ENCODE measurements around the gene NATD1. TPM values are rescaled to one million over a fixed set of nuclear protein-coding genes. Genes with fewer than 3 reads are reported as not detected.

Gene NATD1
- total and polyA plus RNA-seq, 2 of the 8 experiments (the other 6 are each of a cell fraction or from before 2014, with no cell fraction given) = 5.4 to 8.4 TPM

DNA sequence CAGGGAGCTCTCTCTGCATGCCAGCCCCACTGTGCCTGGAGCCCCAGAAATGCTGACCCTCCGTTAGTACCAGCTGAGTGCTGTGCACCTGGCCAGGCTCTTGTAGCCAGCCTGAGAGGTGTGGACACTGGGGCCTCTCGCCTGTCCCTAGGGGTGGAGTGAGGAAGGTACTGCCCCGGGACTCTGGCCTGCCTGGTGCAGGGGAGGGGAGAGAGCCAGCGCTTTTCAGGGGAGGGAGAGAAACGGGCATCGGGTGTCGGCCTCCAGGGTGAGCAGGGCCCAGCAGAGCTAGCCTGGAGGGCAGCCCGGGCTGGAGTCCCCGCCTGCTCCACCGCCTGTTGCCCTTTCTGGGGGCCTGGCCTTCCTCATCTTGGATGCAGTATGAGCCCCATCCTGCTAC is 44.4 kb upstream of the NATD1 start:
- H3K27me3 ChIP-seq (replicated peaks in 1 of 4; ENCODE audit: control insufficient read depth in 3 of 4, extremely low read depth in 1 of 4, insufficient read depth in 3 of 4, low read length in 3 of 4) = no peaks in the 10 kb centered on the region
- no peak overlapping the region for H2BK12ac ChIP-seq (ENCODE audit: low read depth, low read length)
- no peak overlapping the region for H2AFZ ChIP-seq (ENCODE audit: low read length)
- H3K27ac ChIP-seq (ENCODE audit: low read depth, low read length) = no peak overlapping the region; the same call in 1 of the 2 replicates
- H2BK20ac ChIP-seq (ENCODE audit: low read length) = no peak overlapping the region
- H3K4me2 ChIP-seq (ENCODE audit: insufficient read depth in 1 of 2, low read depth in 2 of 2, low read length in 2 of 2) = no peak overlapping the region
- DNase-seq (ENCODE audit: low read depth in 1 of 2, low spot score in 2 of 2) (no peak), FAIRE-seq (no peak)
- H2BK15ac ChIP-seq (ENCODE audit: low read length) = no peak overlapping the region
- no peak overlapping the region for H3K23ac ChIP-seq (ENCODE audit: insufficient read length)
- ChIA-PET CTCF (ENCODE audit: partially characterized antibody) (interaction anchor here (0.6 to 1.4 kb wide), 3 partner anchors 8 to 950 kb away, joined by 3 to 5 read pairs (median 3); no protein-coding TSS in a partner anchor), POLR2A (ENCODE audit: partially characterized antibody) (interaction anchor here (0.6 to 0.8 kb wide), 2 partner anchors 12 to 163 kb away, joined by 3 read pairs; no protein-coding TSS in a partner anchor)
- H3K9me3 ChIP-seq (ENCODE audit: insufficient read depth in 2 of 2, low read depth in 1 of 2, low read length in 1 of 2) = peaks cover 36 to 86% of the 10 kb centered on the region in 2 experiments
- no peak overlapping the region for H3K9ac ChIP-seq (replicated peaks in 1 of 4; ENCODE audit: extremely low read depth in 1 of 4, low read depth in 3 of 4, low read length in 3 of 4)
- H2AK5ac ChIP-seq (ENCODE audit: low read depth, low read length) = no peak overlapping the region
- H3K18ac ChIP-seq (ENCODE audit: extremely low read depth, low read length) = no peak overlapping the region
- H4K20me1 ChIP-seq (replicated peaks in 1 of 2; ENCODE audit: control insufficient read depth in 1 of 2, insufficient read depth in 2 of 2, low read length in 2 of 2) = peaks cover 0 to 4% of the 10 kb centered on the region in 2 experiments
- H3K4me1 ChIP-seq (replicated peaks in 1 of 4; ENCODE audit: control insufficient read depth in 3 of 4, insufficient read depth in 4 of 4, low read length in 3 of 4) = no peaks in the 10 kb centered on the region
- 78% methylated on average over 10 of the region's 10 CpGs; no CpG with 5 or more reads in 1 of the 2 experiments for WGBS, 2 experiments (ENCODE audit: extremely low coverage in 1 of 2, insufficient coverage in 1 of 2, insufficient read length in 1 of 2, insufficient replicate concordance in 2 of 2, low coverage in 1 of 2, low lambda C conversion rate in 2 of 2, missing lambda C conversion rate in 1 of 2)
- peaks cover 0 to 5% (median 0%) of the 10 kb centered on the region in 4 experiments; a peak in 2 of 8 replicates for H3K36me3 ChIP-seq (ENCODE audit: control insufficient read depth in 2 of 4, insufficient read depth in 4 of 4, low read length in 3 of 4)
- peaks cover 3% of the 10 kb centered on the region; the same call in 1 of the 2 replicates for H3K79me1 ChIP-seq (ENCODE audit: low read depth, low read length)
- no peak overlapping the region for H4K5ac ChIP-seq (ENCODE audit: insufficient read length, low read depth, low read length)
- H3K23me2 ChIP-seq (ENCODE audit: low read depth, low read length) = no peaks in the 10 kb centered on the region
- H3K79me2 ChIP-seq (ENCODE audit: control insufficient read depth in 1 of 2, insufficient read depth in 2 of 2, low read length in 2 of 2) = no peaks in the 10 kb centered on the region
- no peak overlapping the region for H4K91ac ChIP-seq (replicated peaks; ENCODE audit: insufficient read length, low read length)
- H4K8ac ChIP-seq (ENCODE audit: extremely low read depth, insufficient read depth, low read length) = no peak overlapping the region; the same call in 1 of the 2 replicates
- no peak overlapping the region for H3K56ac ChIP-seq (replicated peaks; ENCODE audit: insufficient read length, low read depth, low read length)
- 0 out of 2 replicates have a peak overlapping the region, but pooled peaks have one; percentile 19 for H2BK5ac ChIP-seq (ENCODE audit: low read depth, low read length)
- no peak overlapping the region for H3K4me3 ChIP-seq (ENCODE audit: extremely low read depth in 1 of 4, insufficient read depth in 2 of 4, low read depth in 3 of 4, low read length in 4 of 4)
- no peak overlapping the region for H3K14ac ChIP-seq (ENCODE audit: insufficient read length)
- H2BK120ac ChIP-seq (replicated peaks; ENCODE audit: low read depth, low read length) = no peak overlapping the region
- TF ChIP-seq RAD21 (IDR thresholded peaks at IDR 0.05 in 1 of 2, conservative IDR thresholded peaks at IDR 0.05 in 1 of 2; ENCODE audit: low read depth in 2 of 2, low read length in 2 of 2) = 0 out of 4 replicates have a peak, but pooled peaks of 1 of the 2 experiments have one; percentile 1
- TF ChIP-seq, protein P1, sequence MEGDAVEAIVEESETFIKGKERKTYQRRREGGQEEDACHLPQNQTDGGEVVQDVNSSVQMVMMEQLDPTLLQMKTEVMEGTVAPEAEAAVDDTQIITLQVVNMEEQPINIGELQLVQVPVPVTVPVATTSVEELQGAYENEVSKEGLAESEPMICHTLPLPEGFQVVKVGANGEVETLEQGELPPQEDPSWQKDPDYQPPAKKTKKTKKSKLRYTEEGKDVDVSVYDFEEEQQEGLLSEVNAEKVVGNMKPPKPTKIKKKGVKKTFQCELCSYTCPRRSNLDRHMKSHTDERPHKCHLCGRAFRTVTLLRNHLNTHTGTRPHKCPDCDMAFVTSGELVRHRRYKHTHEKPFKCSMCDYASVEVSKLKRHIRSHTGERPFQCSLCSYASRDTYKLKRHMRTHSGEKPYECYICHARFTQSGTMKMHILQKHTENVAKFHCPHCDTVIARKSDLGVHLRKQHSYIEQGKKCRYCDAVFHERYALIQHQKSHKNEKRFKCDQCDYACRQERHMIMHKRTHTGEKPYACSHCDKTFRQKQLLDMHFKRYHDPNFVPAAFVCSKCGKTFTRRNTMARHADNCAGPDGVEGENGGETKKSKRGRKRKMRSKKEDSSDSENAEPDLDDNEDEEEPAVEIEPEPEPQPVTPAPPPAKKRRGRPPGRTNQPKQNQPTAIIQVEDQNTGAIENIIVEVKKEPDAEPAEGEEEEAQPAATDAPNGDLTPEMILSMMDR (IDR thresholded peaks at IDR 0.05; ENCODE audit: control extremely low read depth in 1 of 3, insufficient read depth in 1 of 3, low read depth in 1 of 3, low read length in 3 of 3) = peak in 1 of 3 experiments; percentile 35; a peak in 1 of 4 replicates
- no peak for TF ChIP-seq KDM5A (IDR thresholded peaks at IDR 0.05; ENCODE audit: low read length)
- no peak overlapping the region for H3K4ac ChIP-seq (replicated peaks; ENCODE audit: insufficient read length, low read depth, low read length)
